SHP77 treated with DMSO at 0.1 percent for 48 hours (cell line): ENCODE results near the gene FLNC.

Experiments
- DNase-seq: peaks from one replicate; lab custom pipeline; 2025; lab: John Stamatoyannopoulos, UW

FLNC gene

GRCh38 chr7:128879939-128880746 is 49.9 kb downstream of the FLNC start:
- DNase-seq = peak; percentile 29

DNA sequence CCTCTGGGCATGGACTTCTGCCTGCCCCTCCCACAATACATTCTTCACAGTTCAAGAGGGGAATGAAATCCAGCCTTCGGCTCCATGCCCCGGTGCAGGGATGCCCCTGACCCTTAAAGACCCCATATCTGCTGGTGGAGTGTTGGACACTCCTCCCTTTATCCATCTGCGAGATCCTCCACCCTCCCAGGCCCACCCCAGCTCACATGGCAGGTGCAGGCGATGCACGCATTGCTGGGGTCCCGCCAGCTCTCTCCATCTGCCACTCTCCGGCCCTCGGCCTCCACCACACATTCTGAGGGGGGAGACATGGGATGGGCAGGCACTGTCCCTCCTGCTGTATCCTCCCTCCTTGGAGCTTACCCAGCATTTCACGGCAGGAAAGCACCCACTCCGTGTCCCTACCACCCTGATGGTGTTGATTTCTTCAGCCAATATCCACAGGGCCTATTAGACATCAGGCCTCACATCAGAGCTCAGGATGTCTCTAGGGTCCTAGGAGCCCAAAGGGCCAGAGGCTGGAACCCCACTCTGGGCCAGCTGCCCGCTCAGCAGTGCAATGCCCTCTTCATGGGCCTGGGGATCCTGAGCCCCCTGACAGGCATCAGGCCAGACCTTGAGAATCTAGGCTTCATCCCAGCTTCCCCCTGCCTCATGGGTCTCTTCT is 50.7 kb downstream of the FLNC start:
- DNase-seq = no peak

- DNase-seq = no peak
Measured at GRCh38 chr7:128881458-128882125, 51.4 kb downstream of the FLNC start.

GRCh38 chr7:128882134-128882533 is 51.9 kb downstream of the FLNC start:
- DNase-seq = no peak

- peak; percentile 5 for DNase-seq
Measured at GRCh38 chr7:128883622-128884448, 53.6 kb downstream of the FLNC start.

GRCh38 chr7:128884561-128885369 is 54.6 kb downstream of the FLNC start:
- DNase-seq = no peak

- no peak for DNase-seq
Measured at GRCh38 chr7:128885370-128886187, 55.4 kb downstream of the FLNC start.

DNA sequence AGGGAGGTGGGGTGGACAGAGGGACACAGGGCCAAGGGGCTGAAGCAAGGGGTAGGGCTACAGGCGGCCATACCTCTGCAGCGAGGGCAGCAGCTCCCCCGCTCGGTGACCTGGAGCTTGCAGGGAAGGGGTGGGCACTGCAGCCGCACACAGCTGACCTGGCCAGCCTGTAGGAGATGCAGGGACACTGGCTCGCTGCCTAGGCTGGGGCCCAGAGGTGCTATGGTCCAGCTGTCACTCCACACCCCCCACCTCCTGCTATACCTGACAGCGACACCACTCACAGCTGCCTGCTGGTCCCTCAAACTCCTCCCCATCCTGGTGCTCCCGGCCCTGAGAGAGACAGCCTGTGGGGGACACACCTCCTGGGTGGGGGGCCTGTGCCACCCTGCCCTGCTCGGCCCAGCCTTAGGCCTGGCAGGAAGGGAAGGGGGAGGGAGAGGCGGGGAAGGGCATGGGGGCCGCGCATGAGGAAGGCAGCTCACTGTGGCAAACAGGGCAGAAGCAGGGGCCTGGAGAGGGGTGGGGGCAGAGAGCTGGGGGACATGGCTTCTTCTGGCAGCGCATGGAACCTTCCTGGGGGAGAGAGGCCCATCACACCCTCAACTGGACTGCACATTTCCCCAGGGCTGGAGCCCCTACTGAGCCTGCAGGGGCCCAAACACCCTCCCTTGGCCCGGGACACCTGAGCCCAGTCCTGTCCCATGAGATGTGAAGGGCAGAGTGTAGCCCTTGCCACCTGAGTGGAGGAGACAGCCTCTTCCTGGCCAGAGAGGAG is 56.4 kb downstream of the FLNC start:
- no peak for DNase-seq

- no peak for DNase-seq
Measured at GRCh38 chr7:128887169-128888038, 57.2 kb downstream of the FLNC start.

DNA sequence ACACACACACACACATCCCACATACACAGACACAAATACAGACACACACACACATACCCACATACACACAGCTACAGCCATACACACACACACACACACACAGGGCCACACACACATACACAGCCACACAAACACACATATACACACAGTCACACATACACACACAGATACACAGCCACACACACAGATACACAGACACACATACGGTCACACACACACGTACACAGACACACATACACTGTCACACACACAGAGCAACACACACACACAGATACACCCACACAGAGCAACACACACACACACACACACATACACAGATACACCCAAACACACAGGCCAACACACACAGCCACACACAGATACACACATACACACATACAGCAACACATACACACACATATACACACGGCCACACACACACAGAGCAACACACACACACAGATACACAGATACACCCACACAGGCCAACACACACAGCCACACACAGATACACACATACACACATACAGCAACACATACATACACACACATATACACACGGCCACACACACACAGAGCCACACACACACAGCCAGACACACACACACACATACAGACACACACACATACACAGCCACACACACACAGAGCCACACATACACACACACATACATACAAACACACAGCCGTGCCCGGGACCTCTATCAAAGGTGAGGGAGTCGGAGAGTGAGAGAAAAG is 58.0 kb downstream of the FLNC start:
- no peak for DNase-seq

DNA sequence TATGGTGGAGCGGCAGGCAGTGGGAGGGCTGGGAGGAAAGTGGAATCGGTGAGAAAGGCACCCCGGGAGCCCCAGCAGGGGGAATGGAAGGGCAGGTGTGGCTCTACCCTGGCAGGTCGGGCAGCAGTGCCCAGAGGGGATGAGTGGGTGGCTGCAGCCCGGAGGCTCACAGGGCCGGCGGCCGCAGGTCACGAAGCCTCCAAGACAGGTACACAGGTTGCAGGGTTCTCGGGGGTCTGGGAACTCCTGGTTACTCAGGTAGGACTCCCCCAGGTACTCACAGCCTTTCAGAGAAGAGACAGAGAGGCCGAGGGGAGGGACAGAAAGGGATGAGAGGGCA is 58.5 kb downstream of the FLNC start:
- no peak for DNase-seq

DNA sequence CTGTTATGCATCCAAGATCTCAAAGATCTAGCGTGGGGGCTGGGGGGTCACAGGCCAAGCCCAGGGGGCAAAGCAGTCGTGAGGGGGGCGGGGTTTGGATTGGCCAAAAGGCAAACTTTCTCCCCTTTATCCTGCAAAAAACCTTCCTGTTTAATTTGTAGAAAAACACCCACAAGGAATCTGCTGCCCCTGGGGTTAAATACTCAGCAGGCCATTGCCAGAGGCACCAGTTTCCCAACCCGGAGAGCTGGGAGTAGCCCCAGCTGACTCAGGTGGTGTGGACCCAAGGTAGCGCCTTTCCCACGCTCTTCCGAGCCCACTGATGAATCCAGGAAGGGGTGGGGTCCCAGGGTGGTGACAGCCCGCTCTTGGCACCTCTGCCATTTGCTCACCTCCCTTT is 58.9 kb downstream of the FLNC start:
- DNase-seq = no peak

- DNase-seq = no peak
Measured at GRCh38 chr7:128890306-128891109, 60.3 kb downstream of the FLNC start.

DNA sequence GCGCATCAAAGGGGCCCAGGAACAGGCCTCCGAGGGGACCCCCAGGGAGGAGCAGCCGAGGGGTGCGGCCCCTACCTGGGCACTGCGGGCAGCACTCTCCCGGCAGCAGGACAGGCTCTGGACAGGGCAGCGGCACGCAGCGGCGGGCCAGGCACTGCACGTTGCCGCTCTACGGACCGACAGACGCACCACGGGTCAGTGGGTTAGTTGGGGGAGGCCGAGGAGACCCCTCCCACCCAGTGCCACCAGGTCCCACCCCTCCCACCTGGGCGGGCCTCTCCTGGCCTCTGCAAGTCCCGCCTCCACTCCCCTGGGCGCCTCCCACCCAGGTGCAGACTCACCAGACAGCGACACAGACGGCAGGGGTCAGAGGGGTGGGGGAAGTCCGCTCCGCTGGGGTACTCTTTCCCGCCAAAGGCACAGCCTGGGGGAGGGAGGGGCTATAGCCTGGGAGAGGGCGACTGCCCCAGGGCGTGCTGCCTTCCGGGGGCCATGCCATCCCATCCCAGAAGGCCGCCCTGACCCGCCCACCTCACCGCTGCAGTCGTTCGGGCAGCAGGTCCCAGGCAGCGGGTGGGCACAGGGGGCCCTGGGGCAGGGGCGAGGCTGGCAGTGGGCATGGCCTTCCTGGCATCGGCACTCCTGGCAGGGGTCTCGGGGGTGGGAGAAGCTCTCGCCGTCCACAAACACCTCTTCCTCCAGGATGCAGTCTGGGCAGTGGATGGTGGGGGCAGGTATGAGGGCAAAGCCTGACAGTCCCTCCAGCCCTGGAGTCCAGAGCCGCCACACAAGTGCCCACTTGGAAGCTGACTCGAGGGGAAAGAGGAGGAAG is 61.1 kb downstream of the FLNC start:
- no peak for DNase-seq

- no peak for DNase-seq
Measured at GRCh38 chr7:128891942-128892269, 61.7 kb downstream of the FLNC start.

DNA sequence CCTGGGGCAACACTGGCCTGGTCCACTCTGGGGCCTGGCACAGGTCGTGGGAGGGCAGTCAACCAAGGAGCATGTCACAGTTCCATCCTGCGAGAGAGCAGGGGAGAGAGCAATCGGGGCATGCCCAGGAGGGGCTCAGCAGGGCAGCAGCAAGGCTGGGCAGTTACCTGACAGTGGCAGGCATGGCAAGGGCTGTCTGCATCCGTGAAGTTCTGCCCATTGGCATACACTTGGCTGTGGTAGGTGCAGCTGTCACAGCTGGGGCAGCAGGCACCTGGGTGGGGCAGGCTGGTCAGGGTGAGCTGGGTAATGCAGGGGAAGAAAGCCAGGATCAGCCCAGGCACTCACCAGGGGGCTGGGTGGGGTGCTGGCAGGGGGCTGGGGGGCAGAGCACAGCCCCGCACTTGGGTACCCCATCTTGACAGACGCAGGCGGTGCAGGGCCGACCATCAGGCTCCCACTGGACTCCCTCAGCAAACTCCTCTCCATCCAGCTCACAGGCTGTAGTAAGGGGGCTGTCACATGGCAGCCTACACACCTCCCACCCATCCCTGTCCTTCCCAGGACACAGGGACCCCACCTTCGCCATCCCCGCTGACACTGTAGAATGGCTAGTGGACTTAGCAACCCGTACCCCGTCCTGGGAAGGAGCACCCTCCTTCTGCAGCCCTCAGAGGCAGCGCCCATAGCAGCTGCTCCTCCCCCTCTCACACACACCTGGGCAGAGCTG is 62.5 kb downstream of the FLNC start:
- DNase-seq = no peak
